ENCODE data around the gene SPAG6.
"Not testable (repeated sequence)": the region's sequence is repeated elsewhere in the genome, so short reads cannot be mapped to it uniquely, and the experiment has no call there.

SPAG6 gene

GRCh38 chr10:22379059-22379458 is 33.8 kb downstream of the SPAG6 start:
- DNase-seq: no peak

GRCh38 chr10:22381262-22381661 is 36.0 kb downstream of the SPAG6 start:
- DNase-seq: no peak

GRCh38 chr10:22386503-22386902 is 41.2 kb downstream of the SPAG6 start:
- no peak for DNase-seq

GRCh38 chr10:22389856-22390589 is 44.7 kb downstream of the SPAG6 start:
- DNase-seq: no peak

- no peak for DNase-seq
Measured at GRCh38 chr10:22391600-22391999, 46.3 kb downstream of the SPAG6 start.

GRCh38 chr10:22396195-22396594 is 50.9 kb downstream of the SPAG6 start:
- DNase-seq: not testable (repeated sequence)

GRCh38 chr10:22406916-22407315 is 61.6 kb downstream of the SPAG6 start:
- DNase-seq: not testable (repeated sequence)

GRCh38 chr10:22410394-22410793 is 65.1 kb downstream of the SPAG6 start:
- no peak for DNase-seq

GRCh38 chr10:22410846-22411245 is 65.5 kb downstream of the SPAG6 start:
- no peak for DNase-seq

GRCh38 chr10:22414146-22414545 is 68.8 kb downstream of the SPAG6 start:
- DNase-seq: no peak

GRCh38 chr10:22415072-22415471 is 69.8 kb downstream of the SPAG6 start:
- no peak for DNase-seq

GRCh38 chr10:22417736-22418268 is 72.5 kb downstream of the SPAG6 start:
- no peak for DNase-seq

- peak; percentile 5 for DNase-seq
Measured at GRCh38 chr10:22420787-22421517, 75.7 kb downstream of the SPAG6 start.

GRCh38 chr10:22426653-22427052 is 81.4 kb downstream of the SPAG6 start:
- no peak for DNase-seq

GRCh38 chr10:22427101-22427500 is 81.8 kb downstream of the SPAG6 start:
- DNase-seq: no peak

GRCh38 chr10:22427890-22428571 is 82.7 kb downstream of the SPAG6 start:
- DNase-seq: peak; percentile 18

- DNase-seq: no peak
Measured at GRCh38 chr10:22429146-22429545, 83.8 kb downstream of the SPAG6 start.

- DNase-seq: no peak
Measured at GRCh38 chr10:22429981-22430421, 84.7 kb downstream of the SPAG6 start.

- no peak for DNase-seq
Measured at GRCh38 chr10:22433875-22434274, 88.6 kb downstream of the SPAG6 start.

- DNase-seq: no peak
Measured at GRCh38 chr10:22434521-22434920, 89.2 kb downstream of the SPAG6 start.

- no peak for DNase-seq
Measured at GRCh38 chr10:22435650-22436049, 90.4 kb downstream of the SPAG6 start.

GRCh38 chr10:22436526-22436892 is 91.2 kb downstream of the SPAG6 start:
- no peak for DNase-seq

- peak; percentile 63 for DNase-seq
Measured at GRCh38 chr10:22436893-22437619, 91.8 kb downstream of the SPAG6 start.

Measured in COR-L47 (cell line).